H1 (cell line): Measurements from ENCODE around the gene ATP2C1. TPM values are rescaled to one million over a fixed set of nuclear protein-coding genes. Genes with fewer than 3 reads are reported as not detected.

Experiments
- HDAC6 ChIP-seq: IDR thresholded peaks from one replicate; pipeline ENCODE4 v1.7.1; 2012; ENCODE audit warnings: low read depth, mild to moderate bottlenecking, inconsistent platforms, low read length, moderate library complexity
- KDM5A ChIP-seq: fragments of 200-600 bp; IDR thresholded peaks from 2 replicates; pipeline ENCODE4 v1.7.1; 2012; ENCODE audit warnings: mild to moderate bottlenecking, low read length, inconsistent platforms, mixed read lengths
- NRF1 ChIP-seq: IDR thresholded peaks from 2 replicates; pipeline ENCODE4 v1.6.1; 2011; ENCODE audit warnings: mild to moderate bottlenecking, low read depth, low read length, improper control_type of control experiment
- TAF1 ChIP-seq: IDR thresholded peaks from 2 replicates; pipeline ENCODE4 v1.6.1; 2011; ENCODE audit warnings: mild to moderate bottlenecking, low read depth, low read length
- TAF7 ChIP-seq: optimal IDR thresholded peaks from 2 replicates; pipeline ENCODE3; 2011; ENCODE audit warnings: low read depth, mild to moderate bottlenecking, inconsistent platforms, low read length, moderate library complexity, borderline replicate concordance
- USF2 ChIP-seq: IDR thresholded peaks from 2 replicates; pipeline ENCODE4 v1.6.1; 2011; ENCODE audit warnings: low read length, improper control_type of control experiment
- polyA plus RNA-seq, 7 experiments: library from polyadenylated mRNA; depleted of rRNA in 3 of 7; stranded (reverse) in 5 of 7; unstranded in 2 of 7; fragments of >200 nt in 5 of 7; fragments of 200-250 nt in 2 of 7; gene quantifications; 1 replicate in 5 of 7; 2 replicates in 1 of 7; 4 replicates in 1 of 7; pipeline versions ENCODE4 v1.2.1 to v1.2.3, GENCODE V29; 2011 to 2013; ENCODE audit warnings: missing spikeins in 2 of 7, mixed read lengths in 2 of 7
- total RNA-seq: library from RNA; stranded (reverse); fragmentation: NEBNext Ultra II Directional; extraction: Animal tissue kit (Norgen Biotek cat#: 25700); gene quantifications from 2 replicates; pipeline ENCODE4 v1.2.1, GENCODE V29; 2021

The ATP2C1 gene
- total and polyA plus RNA-seq, 2 of the 8 experiments (the other 6 are each of a cell fraction or from before 2014, with no cell fraction given): 50.7 to 68.5 TPM

- TF ChIP-seq TAF1 (no peak), KDM5A (no peak), HDAC6 (no peak), TAF7 (no peak), NRF1 (no peak), USF2 (no peak)
These were observed 70.0 kb downstream of the ATP2C1 start (continued) for GRCh38 chr3:130963878-130964277.
